ENCODE measurements around the gene NIPAL3. TPM values are rescaled to one million over a fixed set of nuclear protein-coding genes. Genes with fewer than 3 reads are reported as not detected.

NIPAL3 gene
- polyA plus RNA-seq, 1 donor (not counting 4 experiments of a cell fraction or from before 2014, with no cell fraction given), result 30.5 TPM

GRCh38 chr1:24483441-24483840 is 67.8 kb downstream of the NIPAL3 start:
- Histone ChIP-seq H2AFZ (ENCODE audit: control insufficient read depth, low read length) (no peak overlapping the region), H3K36me3 (ENCODE audit: control insufficient read depth in 2 of 2, extremely low read depth in 1 of 2, insufficient read depth in 2 of 2, low read length in 2 of 2) (no peaks in the 10 kb centered on the region), H4K20me1 (ENCODE audit: control insufficient read depth, extremely low read depth, insufficient read depth, low read length) (no peaks in the 10 kb centered on the region), H3K9me3 (ENCODE audit: control insufficient read depth, low read depth, low read length) (no peaks in the 10 kb centered on the region), H3K4me3 (ENCODE audit: control insufficient read depth in 2 of 3, extremely low read depth in 1 of 3, insufficient read depth in 2 of 3, low read depth in 1 of 3, low read length in 3 of 3) (no peak overlapping the region), H3K4me1 (ENCODE audit: control insufficient read depth, extremely low read depth, insufficient read depth, low read length) (no peaks in the 10 kb centered on the region), H3K9ac (ENCODE audit: control insufficient read depth, extremely low read depth, insufficient read depth, low read length) (no peak overlapping the region), H3K79me2 (ENCODE audit: control insufficient read depth, insufficient read depth, low read length) (no peaks in the 10 kb centered on the region), H3K4me2 (ENCODE audit: control insufficient read depth, extremely low read depth, insufficient read depth, low read depth, low read length) (no peak overlapping the region), H3K27me3 (ENCODE audit: control insufficient read depth, extremely low read depth, insufficient read depth, low read length) (no peaks in the 10 kb centered on the region), H3K27ac (ENCODE audit: control insufficient read depth, insufficient read depth, low read length) (no peak overlapping the region), H3K9me1 (ENCODE audit: control insufficient read depth, extremely low read depth, insufficient read depth, low read length) (no peaks in the 10 kb centered on the region)
- dilution Hi-C loops (cut with MboI; ENCODE audit: extremely low pct_ligation_motif_present, low sequenced_read_pairs), result no loop called here
- no peak for DNase-seq (ENCODE audit: low read depth, low spot score)
- no peak for FAIRE-seq
- TF ChIP-seq, protein P1, sequence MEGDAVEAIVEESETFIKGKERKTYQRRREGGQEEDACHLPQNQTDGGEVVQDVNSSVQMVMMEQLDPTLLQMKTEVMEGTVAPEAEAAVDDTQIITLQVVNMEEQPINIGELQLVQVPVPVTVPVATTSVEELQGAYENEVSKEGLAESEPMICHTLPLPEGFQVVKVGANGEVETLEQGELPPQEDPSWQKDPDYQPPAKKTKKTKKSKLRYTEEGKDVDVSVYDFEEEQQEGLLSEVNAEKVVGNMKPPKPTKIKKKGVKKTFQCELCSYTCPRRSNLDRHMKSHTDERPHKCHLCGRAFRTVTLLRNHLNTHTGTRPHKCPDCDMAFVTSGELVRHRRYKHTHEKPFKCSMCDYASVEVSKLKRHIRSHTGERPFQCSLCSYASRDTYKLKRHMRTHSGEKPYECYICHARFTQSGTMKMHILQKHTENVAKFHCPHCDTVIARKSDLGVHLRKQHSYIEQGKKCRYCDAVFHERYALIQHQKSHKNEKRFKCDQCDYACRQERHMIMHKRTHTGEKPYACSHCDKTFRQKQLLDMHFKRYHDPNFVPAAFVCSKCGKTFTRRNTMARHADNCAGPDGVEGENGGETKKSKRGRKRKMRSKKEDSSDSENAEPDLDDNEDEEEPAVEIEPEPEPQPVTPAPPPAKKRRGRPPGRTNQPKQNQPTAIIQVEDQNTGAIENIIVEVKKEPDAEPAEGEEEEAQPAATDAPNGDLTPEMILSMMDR (optimal IDR thresholded peaks at IDR 0.05 in 1 of 3, IDR thresholded peaks at IDR 0.05 in 1 of 3, conservative IDR thresholded peaks at IDR 0.05 in 1 of 3; ENCODE audit: extremely low read depth in 1 of 3, insufficient read depth in 2 of 3, low read length in 3 of 3), result no peak

- no peaks in the 10 kb centered on the region for H3K79me2 ChIP-seq (ENCODE audit: control insufficient read depth, insufficient read depth, low read length)
- dilution Hi-C loops (cut with MboI; ENCODE audit: extremely low pct_ligation_motif_present, low sequenced_read_pairs), result no loop called here
- H3K9me3 ChIP-seq (ENCODE audit: control insufficient read depth, low read depth, low read length), result no peaks in the 10 kb centered on the region
- H3K9ac ChIP-seq (ENCODE audit: control insufficient read depth, extremely low read depth, insufficient read depth, low read length), result no peak overlapping the region
- no peaks in the 10 kb centered on the region for H3K9me1 ChIP-seq (ENCODE audit: control insufficient read depth, extremely low read depth, insufficient read depth, low read length)
- H2AFZ ChIP-seq (ENCODE audit: control insufficient read depth, low read length), result no peak overlapping the region
- no peak for DNase-seq (ENCODE audit: low read depth, low spot score)
- H3K27ac ChIP-seq (ENCODE audit: control insufficient read depth, insufficient read depth, low read length), result no peak overlapping the region
- no peaks in the 10 kb centered on the region for H3K4me1 ChIP-seq (ENCODE audit: control insufficient read depth, extremely low read depth, insufficient read depth, low read length)
- no peak overlapping the region for H3K4me2 ChIP-seq (ENCODE audit: control insufficient read depth, extremely low read depth, insufficient read depth, low read depth, low read length)
- no peaks in the 10 kb centered on the region for H4K20me1 ChIP-seq (ENCODE audit: control insufficient read depth, extremely low read depth, insufficient read depth, low read length)
- TF ChIP-seq, protein P1 (optimal IDR thresholded peaks at IDR 0.05 in 1 of 3, IDR thresholded peaks at IDR 0.05 in 1 of 3, conservative IDR thresholded peaks at IDR 0.05 in 1 of 3; ENCODE audit: extremely low read depth in 1 of 3, insufficient read depth in 2 of 3, low read length in 3 of 3), result no peak
- no peak for TF ChIP-seq EZH2 (IDR thresholded peaks at IDR 0.05; ENCODE audit: low read length)
- H3K27me3 ChIP-seq (ENCODE audit: control insufficient read depth, extremely low read depth, insufficient read depth, low read length), result no peaks in the 10 kb centered on the region
- no peak for FAIRE-seq
- H3K36me3 ChIP-seq (ENCODE audit: control insufficient read depth in 2 of 2, extremely low read depth in 1 of 2, insufficient read depth in 2 of 2, low read length in 2 of 2), result no peaks in the 10 kb centered on the region
- no peak overlapping the region for H3K4me3 ChIP-seq (ENCODE audit: control insufficient read depth in 2 of 3, extremely low read depth in 1 of 3, insufficient read depth in 2 of 3, low read depth in 1 of 3, low read length in 3 of 3)
Observed at GRCh38 chr1:24484199-24484598, 68.6 kb downstream of the NIPAL3 start.

Measured in keratinocyte (primary cell).